Measurements from ENCODE around the gene ATXN7.

The ATXN7 gene

GRCh38 chr3:64023187-64023860 is 159.7 kb downstream of the ATXN7 start, which contains the start of gene PSMD6:
TSS of gene PSMD6 (minus strand) at chr3:64023494. CDS start at chr3:64023419, 75 bp downstream.
- DNase-seq, result peak; percentile 95

- DNase-seq, result no peak
Observed at GRCh38 chr3:64023861-64024223, 160.2 kb downstream of the ATXN7 start.

GRCh38 chr3:64026346-64026745 is 162.7 kb downstream of the ATXN7 start:
- no peak for DNase-seq

- no peak for DNase-seq
Observed at GRCh38 chr3:64027658-64028057, 164.0 kb downstream of the ATXN7 start.

GRCh38 chr3:64028754-64029153 is 165.1 kb downstream of the ATXN7 start:
- DNase-seq, result no peak

GRCh38 chr3:64029287-64029686 is 165.6 kb downstream of the ATXN7 start:
- no peak for DNase-seq

GRCh38 chr3:64030741-64031140 is 167.1 kb downstream of the ATXN7 start:
- peak; percentile 75 for DNase-seq

- DNase-seq, result no peak
Observed at GRCh38 chr3:64031540-64032508, 168.2 kb downstream of the ATXN7 start.

GRCh38 chr3:64033069-64033468 is 169.4 kb downstream of the ATXN7 start:
- no peak for DNase-seq

GRCh38 chr3:64037084-64037483 is 173.4 kb downstream of the ATXN7 start:
- no peak for DNase-seq

- DNase-seq, result no peak
Observed at GRCh38 chr3:64038253-64038767, 174.6 kb downstream of the ATXN7 start.

GRCh38 chr3:64039332-64039731 is 175.7 kb downstream of the ATXN7 start:
- DNase-seq, result no peak

- no peak for DNase-seq
Observed at GRCh38 chr3:64039981-64040733, 176.5 kb downstream of the ATXN7 start.

- DNase-seq, result no peak
Observed at GRCh38 chr3:64042952-64043351, 179.3 kb downstream of the ATXN7 start.

- no peak for DNase-seq
Observed at GRCh38 chr3:64046592-64046991, 182.9 kb downstream of the ATXN7 start.

- no peak for DNase-seq
Observed at GRCh38 chr3:64046996-64047594, 183.4 kb downstream of the ATXN7 start.

GRCh38 chr3:64047787-64048186 is 184.1 kb downstream of the ATXN7 start:
- no peak for DNase-seq

- no peak for DNase-seq
Observed at GRCh38 chr3:64048631-64049061, 185.0 kb downstream of the ATXN7 start.

GRCh38 chr3:64049136-64049535 is 185.5 kb downstream of the ATXN7 start:
- no peak for DNase-seq

- DNase-seq, result no peak
Observed at GRCh38 chr3:64049832-64050231, 186.2 kb downstream of the ATXN7 start.
